Measurements from ENCODE around the gene EPS8L3. TPM values are rescaled to one million over a fixed set of nuclear protein-coding genes. Genes with fewer than 3 reads are reported as not detected.
"Not testable (repeated sequence)": the region's sequence is repeated elsewhere in the genome, so short reads cannot be mapped to it uniquely, and the experiment has no call there.

EPS8L3 gene
- total and polyA plus RNA-seq, 4 donors = 0.46 to 36.7 TPM; not detected in 2

DNA sequence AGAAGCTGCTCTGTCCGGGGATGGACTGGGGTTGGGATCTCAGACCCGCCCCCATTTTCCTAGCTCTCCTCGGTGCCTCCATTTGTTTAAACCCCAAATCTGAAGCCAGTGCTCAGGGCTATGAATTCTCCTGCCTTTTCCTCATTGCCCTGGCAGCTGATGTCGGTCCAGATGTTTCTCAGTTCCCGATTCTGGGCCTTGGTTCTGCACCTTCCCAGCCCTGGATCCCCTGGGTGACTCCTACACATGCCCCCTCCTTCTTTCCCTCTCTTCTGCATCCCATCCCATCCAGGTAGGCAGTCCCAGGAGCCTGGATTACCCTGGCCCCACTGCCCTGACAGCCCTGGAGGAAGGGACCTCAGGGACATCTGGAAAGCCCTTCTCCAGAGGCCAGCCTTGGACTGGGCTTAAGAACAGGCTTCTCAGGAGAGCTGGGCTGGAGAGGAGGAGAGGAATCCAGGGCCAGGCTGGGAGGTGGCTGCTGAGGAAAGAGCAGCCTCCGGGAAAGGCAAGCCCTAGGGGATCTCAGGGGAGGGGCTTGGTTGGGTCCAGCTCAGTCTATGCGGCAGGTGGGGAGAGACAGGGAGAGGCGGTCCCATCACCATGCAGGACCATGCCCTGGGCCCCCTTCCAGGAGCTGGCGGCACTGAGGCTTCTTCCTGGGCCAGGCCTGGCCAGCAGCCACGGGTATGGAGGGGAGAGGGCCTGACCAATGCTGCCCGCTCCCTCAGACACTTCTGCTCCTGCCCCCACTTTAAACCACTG lies 6.8 kb upstream of the EPS8L3 start:
- Histone ChIP-seq H3K4me1 (ENCODE audit: control insufficient read depth in 1 of 2, insufficient read depth in 2 of 2, low read length in 2 of 2) (no peaks in the 10 kb centered on the region), H3K4me3 (ENCODE audit: low read length in 2 of 2) (no peak overlapping the region), H3K9me3 (ENCODE audit: control insufficient read depth, low read length) (no peaks in the 10 kb centered on the region), H3K27me3 (ENCODE audit: control insufficient read depth in 1 of 2, insufficient read depth in 2 of 2, low read length in 1 of 2) (no peaks in the 10 kb centered on the region), H3K27ac (ENCODE audit: low read depth in 1 of 2, low read length in 2 of 2) (no peak overlapping the region), H3K36me3 (ENCODE audit: control insufficient read depth in 1 of 2, insufficient read depth in 2 of 2, low read length in 1 of 2) (no peaks in the 10 kb centered on the region)
- intact Hi-C loops (cut with DNase I) = no loop called here
- 56 to 67% methylated on average over 11 of the region's 11 CpGs for WGBS, 2 donors
- ATAC-seq (ENCODE audit: low FRiP score) (peak; percentile 10), DNase-seq (peak; percentile 51 to 70)

- intact Hi-C loops (cut with DNase I) = no loop called here
- Histone ChIP-seq H3K36me3 (ENCODE audit: control insufficient read depth in 1 of 2, insufficient read depth in 2 of 2, low read length in 1 of 2) (no peaks in the 10 kb centered on the region), H3K27me3 (ENCODE audit: control insufficient read depth in 1 of 2, insufficient read depth in 2 of 2, low read length in 1 of 2) (no peaks in the 10 kb centered on the region), H3K9me3 (ENCODE audit: control insufficient read depth, low read length) (no peaks in the 10 kb centered on the region), H3K4me1 (ENCODE audit: control insufficient read depth in 1 of 2, insufficient read depth in 2 of 2, low read length in 2 of 2) (no peaks in the 10 kb centered on the region), H3K4me3 (ENCODE audit: low read length in 2 of 2) (no peak overlapping the region), H3K27ac (ENCODE audit: low read depth in 1 of 2, low read length in 2 of 2) (no peak overlapping the region)
- DNase-seq = peak; percentile 32 to 45
- WGBS, 2 donors = 92 to 95% methylated on average over 11 of the region's 11 CpGs
- no peak for ATAC-seq (ENCODE audit: low FRiP score)
Measured at GRCh38 chr1:109769330-109770078, 5.8 kb upstream of the EPS8L3 start.

- peak in 1 of 2 donors; percentile 57 for DNase-seq
- Histone ChIP-seq H3K27me3 (ENCODE audit: control insufficient read depth in 1 of 2, insufficient read depth in 2 of 2, low read length in 1 of 2) (no peaks in the 10 kb centered on the region), H3K4me1 (ENCODE audit: control insufficient read depth in 1 of 2, insufficient read depth in 2 of 2, low read length in 2 of 2) (no peaks in the 10 kb centered on the region), H3K4me3 (ENCODE audit: low read length in 2 of 2) (no peak overlapping the region), H3K9me3 (ENCODE audit: control insufficient read depth, low read length) (no peaks in the 10 kb centered on the region), H3K36me3 (ENCODE audit: control insufficient read depth in 1 of 2, insufficient read depth in 2 of 2, low read length in 1 of 2) (no peaks in the 10 kb centered on the region), H3K27ac (ENCODE audit: low read depth in 1 of 2, low read length in 2 of 2) (no peak overlapping the region)
- 46 to 48% methylated on average over 7 of the region's 7 CpGs for WGBS, 2 donors
- intact Hi-C loops (cut with DNase I) = no loop called here
- no peak for ATAC-seq (ENCODE audit: low FRiP score)
Measured at GRCh38 chr1:109768820-109769219, 5.1 kb upstream of the EPS8L3 start.

GRCh38 chr1:109768335-109768650 lies 4.6 kb upstream of the EPS8L3 start:
- peak; percentile 27 to 33 for DNase-seq
- H3K4me3 ChIP-seq (ENCODE audit: low read length in 2 of 2) = no peak overlapping the region
- H3K4me1 ChIP-seq (ENCODE audit: control insufficient read depth in 1 of 2, insufficient read depth in 2 of 2, low read length in 2 of 2) = no peaks in the 10 kb centered on the region
- no peaks in the 10 kb centered on the region for H3K9me3 ChIP-seq (ENCODE audit: control insufficient read depth, low read length)
- no peaks in the 10 kb centered on the region for H3K36me3 ChIP-seq (ENCODE audit: control insufficient read depth in 1 of 2, insufficient read depth in 2 of 2, low read length in 1 of 2)
- no peaks in the 10 kb centered on the region for H3K27me3 ChIP-seq (ENCODE audit: control insufficient read depth in 1 of 2, insufficient read depth in 2 of 2, low read length in 1 of 2)
- intact Hi-C loops (cut with DNase I) = no loop called here
- WGBS, 2 donors = 83 to 86% methylated on average over 2 of the region's 2 CpGs
- ATAC-seq (ENCODE audit: low FRiP score) = no peak
- H3K27ac ChIP-seq (ENCODE audit: low read depth in 1 of 2, low read length in 2 of 2) = no peak overlapping the region

DNA sequence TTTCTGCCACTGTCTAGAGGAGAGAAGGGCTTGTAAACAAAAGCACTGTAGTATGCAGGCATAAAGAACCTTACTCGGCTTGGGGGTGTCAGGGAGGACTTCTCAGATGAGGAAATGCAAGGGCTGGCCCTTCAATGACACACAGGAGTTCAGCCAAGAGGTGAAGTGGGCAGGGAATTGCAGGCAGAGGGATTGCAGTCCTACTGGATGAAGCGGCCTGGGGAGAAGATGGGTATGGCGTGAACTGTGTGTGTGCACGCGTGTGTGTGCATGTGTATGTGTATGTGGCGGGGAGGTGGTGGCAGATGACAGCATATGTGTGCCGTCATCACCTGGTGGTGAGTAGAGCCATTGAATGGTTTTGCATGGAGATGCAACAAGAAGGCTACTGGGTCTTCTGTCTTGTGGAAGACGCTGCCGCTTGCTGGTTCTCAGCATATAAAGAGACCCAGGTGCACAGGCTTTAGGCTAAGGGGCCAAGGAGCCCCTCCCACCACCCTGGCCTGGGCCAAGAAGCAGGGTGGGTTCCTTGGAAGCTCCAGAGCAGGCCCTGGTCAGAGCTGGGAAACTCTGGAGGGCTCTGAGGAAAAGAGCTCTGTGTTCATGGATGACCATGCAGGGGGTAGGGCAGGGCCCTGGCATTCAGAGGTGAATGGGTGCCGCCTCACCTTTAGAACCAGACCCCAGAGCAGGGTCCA lies 4.1 kb upstream of the EPS8L3 start:
- no peaks in the 10 kb centered on the region for H3K4me1 ChIP-seq (ENCODE audit: control insufficient read depth in 1 of 2, insufficient read depth in 2 of 2, low read length in 2 of 2)
- H3K27ac ChIP-seq (ENCODE audit: low read depth in 1 of 2, low read length in 2 of 2) = no peak overlapping the region
- H3K36me3 ChIP-seq (ENCODE audit: control insufficient read depth in 1 of 2, insufficient read depth in 2 of 2, low read length in 1 of 2) = no peaks in the 10 kb centered on the region
- no peak for ATAC-seq (ENCODE audit: low FRiP score)
- H3K4me3 ChIP-seq (ENCODE audit: low read length in 2 of 2) = no peak overlapping the region
- intact Hi-C loops (cut with DNase I) = no loop called here
- no peaks in the 10 kb centered on the region for H3K9me3 ChIP-seq (ENCODE audit: control insufficient read depth, low read length)
- peak; percentile 32 to 57 for DNase-seq
- 96 to 97% methylated on average over 10 of the region's 10 CpGs for WGBS, 2 donors
- no peaks in the 10 kb centered on the region for H3K27me3 ChIP-seq (ENCODE audit: control insufficient read depth in 1 of 2, insufficient read depth in 2 of 2, low read length in 1 of 2)

DNA sequence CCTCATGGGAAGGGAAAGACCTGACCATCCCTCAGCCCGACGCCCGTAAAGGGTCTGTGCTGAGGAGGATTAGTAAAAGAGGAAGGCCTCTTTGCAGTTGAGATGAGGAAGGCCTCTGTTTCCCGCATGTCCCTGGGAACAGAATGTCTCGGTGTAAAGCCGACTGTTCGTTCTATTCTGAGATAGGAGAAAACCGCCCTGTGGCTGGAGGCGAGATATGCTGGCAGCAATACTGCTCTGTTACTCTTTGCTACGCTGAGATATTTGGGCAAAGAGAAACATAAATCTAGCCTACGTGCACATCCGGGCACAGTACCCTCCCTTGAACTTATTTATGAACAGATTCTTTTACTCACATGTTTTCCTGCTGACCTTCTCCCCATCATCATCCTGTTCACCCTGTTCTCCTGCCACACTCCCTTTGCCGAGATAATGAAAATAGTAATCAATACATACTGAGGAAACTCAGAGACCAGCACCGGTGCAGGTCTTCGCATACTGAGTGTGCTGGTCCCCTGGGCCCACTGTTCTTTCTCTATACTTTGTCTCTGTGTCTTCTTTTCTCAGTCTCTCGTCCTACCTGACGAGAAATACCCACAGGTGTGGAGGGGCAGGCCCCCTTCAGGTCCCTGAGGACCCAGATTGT lies 3.4 kb upstream of the EPS8L3 start:
- H3K36me3 ChIP-seq (ENCODE audit: control insufficient read depth in 1 of 2, insufficient read depth in 2 of 2, low read length in 1 of 2); ATAC-seq (ENCODE audit: low FRiP score); H3K27ac ChIP-seq (ENCODE audit: low read depth in 1 of 2, low read length in 2 of 2); intact Hi-C loops (cut with DNase I); H3K9me3 ChIP-seq (ENCODE audit: control insufficient read depth, low read length); H3K27me3 ChIP-seq (ENCODE audit: control insufficient read depth in 1 of 2, insufficient read depth in 2 of 2, low read length in 1 of 2); H3K4me3 ChIP-seq (ENCODE audit: low read length in 2 of 2); H3K4me1 ChIP-seq (ENCODE audit: control insufficient read depth in 1 of 2, insufficient read depth in 2 of 2, low read length in 2 of 2): not testable (repeated sequence)
- 30 to 34% methylated on average over 17 of the region's 17 CpGs for WGBS, 2 donors
- DNase-seq = peak in 1 of 2 donors; percentile 26

DNA sequence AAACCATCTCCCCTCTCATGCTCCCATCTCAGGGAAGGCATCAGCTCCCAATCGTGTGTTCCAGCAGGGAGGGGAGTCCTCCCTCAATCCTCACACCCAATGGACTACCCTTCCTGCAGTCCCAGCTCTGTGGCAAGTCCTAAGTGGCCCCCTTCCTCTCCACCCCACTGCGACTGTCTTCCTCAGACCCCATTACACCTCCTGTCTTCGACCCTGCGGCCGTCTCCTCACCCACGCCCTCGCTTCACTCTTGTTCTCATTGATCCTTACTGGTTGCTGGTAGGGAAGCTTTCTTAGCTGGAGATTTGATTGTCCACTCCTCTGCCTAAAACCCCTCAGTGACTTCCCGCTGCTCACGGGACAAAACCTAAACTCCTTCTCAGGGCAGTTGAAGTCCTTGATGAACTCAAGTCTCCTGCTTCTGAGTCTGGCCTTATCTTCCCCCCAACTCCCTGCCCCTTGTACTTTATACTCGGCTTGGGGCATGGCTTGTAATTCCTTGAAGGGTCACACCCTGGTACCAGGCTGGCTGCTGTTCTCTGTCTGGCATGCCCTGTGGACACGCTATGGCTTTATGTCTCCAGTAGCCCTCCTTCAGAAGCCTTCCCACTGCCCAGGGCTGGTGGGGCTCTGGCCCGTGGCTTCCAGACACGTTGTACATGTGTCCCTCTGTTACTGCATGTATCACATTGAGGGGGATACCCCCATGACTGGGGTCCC lies 2.3 kb upstream of the EPS8L3 start:
- no peak overlapping the region for H3K4me3 ChIP-seq (ENCODE audit: low read length in 2 of 2)
- WGBS, 2 donors = 86 to 92% methylated on average over 13 of the region's 13 CpGs
- DNase-seq (peak in 1 of 2 donors; percentile 49), ATAC-seq (ENCODE audit: low FRiP score) (no peak)
- no peak overlapping the region for H3K27ac ChIP-seq (ENCODE audit: low read depth in 1 of 2, low read length in 2 of 2)
- H3K27me3 ChIP-seq (ENCODE audit: control insufficient read depth in 1 of 2, insufficient read depth in 2 of 2, low read length in 1 of 2) = no peaks in the 10 kb centered on the region
- intact Hi-C loops (cut with DNase I) = no loop called here
- H3K4me1 ChIP-seq (ENCODE audit: control insufficient read depth in 1 of 2, insufficient read depth in 2 of 2, low read length in 2 of 2) = no peaks in the 10 kb centered on the region
- no peaks in the 10 kb centered on the region for H3K9me3 ChIP-seq (ENCODE audit: control insufficient read depth, low read length)
- H3K36me3 ChIP-seq (ENCODE audit: control insufficient read depth in 1 of 2, insufficient read depth in 2 of 2, low read length in 1 of 2) = no peaks in the 10 kb centered on the region

DNA sequence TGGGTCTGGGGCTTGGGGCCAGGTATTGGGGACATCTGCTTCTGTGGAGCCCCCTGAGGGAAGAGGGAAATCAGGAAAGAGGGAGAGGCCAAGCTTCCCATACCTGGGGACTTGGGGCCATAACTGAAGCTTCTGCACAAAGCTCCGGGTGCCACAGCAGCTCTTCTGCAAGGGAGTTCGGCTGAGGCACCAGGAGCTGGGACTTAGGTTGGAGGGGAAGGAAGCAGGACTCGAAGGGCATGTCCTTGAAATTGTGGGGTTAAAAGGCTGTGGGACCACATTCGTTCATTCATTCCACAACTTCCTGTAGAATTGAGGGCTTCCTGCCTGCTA lies 1.7 kb upstream of the EPS8L3 start:
- Histone ChIP-seq H3K4me3 (ENCODE audit: low read length in 2 of 2) (no peak overlapping the region), H3K27me3 (ENCODE audit: control insufficient read depth in 1 of 2, insufficient read depth in 2 of 2, low read length in 1 of 2) (no peaks in the 10 kb centered on the region), H3K27ac (ENCODE audit: low read depth in 1 of 2, low read length in 2 of 2) (no peak overlapping the region), H3K36me3 (ENCODE audit: control insufficient read depth in 1 of 2, insufficient read depth in 2 of 2, low read length in 1 of 2) (no peaks in the 10 kb centered on the region), H3K4me1 (ENCODE audit: control insufficient read depth in 1 of 2, insufficient read depth in 2 of 2, low read length in 2 of 2) (no peaks in the 10 kb centered on the region), H3K9me3 (ENCODE audit: control insufficient read depth, low read length) (no peaks in the 10 kb centered on the region)
- ATAC-seq (ENCODE audit: low FRiP score) (no peak), DNase-seq (no peak)
- 88 to 93% methylated on average over 4 of the region's 4 CpGs for WGBS, 2 donors
- intact Hi-C loops (cut with DNase I) = no loop called here

All from aorta (tissue), 5 donors.